ENCODE measurements around the gene CNGA4.

- TF ChIP-seq CTCF (IDR thresholded peaks at IDR 0.05): no peak
- TF ChIP-seq EZH2 (IDR thresholded peaks at IDR 0.05; ENCODE audit: borderline replicate concordance, insufficient read depth, low read depth, low read length, poor library complexity, severe bottlenecking): no peak
Measured at GRCh38 chr11:6251990-6252473, 13.1 kb downstream of the CNGA4 start.

Measured in B cell (primary cell).